DND-41 (cell line): Measurements from ENCODE around the gene NCR2.

Experiments used
- CTCF ChIP-seq: IDR thresholded peaks from 2 replicates; pipeline ENCODE4 v1.5.1; 2012; ENCODE audit warnings: borderline replicate concordance, low read length, moderate library complexity, mild to moderate bottlenecking; ENCODE audit not compliant: poor library complexity, severe bottlenecking; ENCODE audit errors: extremely low read depth
- EZH2 ChIP-seq: IDR thresholded peaks from 3 replicates; pipeline ENCODE4 v1.6.1; 2012; ENCODE audit warnings: borderline replicate concordance, low read depth, mild to moderate bottlenecking, moderate library complexity, low read length, inconsistent platforms; ENCODE audit not compliant: severe bottlenecking

DNA sequence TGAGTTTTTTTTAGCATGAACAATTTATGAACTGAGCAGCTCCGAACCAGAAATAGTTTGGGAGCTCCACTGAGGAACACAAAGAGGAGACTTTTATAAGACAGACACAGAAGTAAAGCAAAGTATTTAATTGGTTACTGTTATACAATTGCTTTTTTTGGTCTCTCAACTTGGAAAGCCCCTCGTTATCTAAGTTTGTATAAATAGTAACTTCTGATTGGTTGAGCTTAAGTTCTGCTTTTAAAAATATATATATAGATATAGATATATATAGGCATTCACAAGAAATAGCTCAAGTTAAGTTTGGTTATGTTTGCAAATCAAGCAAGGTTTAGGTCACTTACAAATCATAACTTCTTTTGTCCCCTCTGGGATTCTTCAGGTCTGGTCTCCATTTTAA lies 20.2 kb upstream of the NCR2 start:
- TF ChIP-seq CTCF (no peak), EZH2 (no peak)
